Measurements from ENCODE around the gene PLTP. TPM values are rescaled to one million over a fixed set of nuclear protein-coding genes. Genes with fewer than 3 reads are reported as not detected.
A peak's percentile ranks its signal among the peaks of the same experiment; 100 is the strongest.

Gene PLTP
- total RNA-seq, 4 donors from 2014 or later, result 37.4 to 114 (median 83.2) TPM

GRCh38 chr20:45888681-45889080 is 23.3 kb downstream of the PLTP start:
- WGBS, 2 donors, result 80 to 91% methylated on average over 3 of the region's 3 CpGs
- no peak for DNase-seq (ENCODE audit: low spot score in 2 of 2)
- no peak overlapping the region for H3K4me3 ChIP-seq (ENCODE audit: low read depth, poor library complexity, severe bottlenecking)
- intact Hi-C loops (cut with DNase I; ENCODE audit: low total_unique reads), result no loop called here
- TF ChIP-seq POLR2A (IDR thresholded peaks at IDR 0.05) (no peak), CTCF (IDR thresholded peaks at IDR 0.05) (no peak)

- WGBS, 2 donors, result 89 to 94% methylated on average over 8 of the region's 8 CpGs
- TF ChIP-seq CTCF (IDR thresholded peaks at IDR 0.05), result no peak
- TF ChIP-seq POLR2A (IDR thresholded peaks at IDR 0.05), result no peak
- intact Hi-C loops (cut with DNase I; ENCODE audit: low total_unique reads), result no loop called here
- no peak for DNase-seq (ENCODE audit: low spot score in 2 of 2)
- no peak within 1 kb of the TSS for H3K4me3 ChIP-seq (ENCODE audit: low read depth, poor library complexity, severe bottlenecking)
Observed at GRCh38 chr20:45887346-45887715, 24.6 kb downstream of the PLTP start, which contains the start of gene SPATA25. SPATA25 (minus strand) TSS chr20:45887622; CDS start chr20:45887590, 32 bp downstream.

- no peak for DNase-seq (ENCODE audit: low spot score in 2 of 2)
- H3K4me3 ChIP-seq (ENCODE audit: low read depth, poor library complexity, severe bottlenecking), result no peak overlapping the region
- intact Hi-C loops (cut with DNase I; ENCODE audit: low total_unique reads), result no loop called here
- WGBS, 2 donors, result 86 to 91% methylated on average over 13 to 15 of the region's 19 CpGs
- no peak for TF ChIP-seq POLR2A (IDR thresholded peaks at IDR 0.05)
- no peak for TF ChIP-seq CTCF (IDR thresholded peaks at IDR 0.05)
Observed at GRCh38 chr20:45886590-45887345, 25.2 kb downstream of the PLTP start.

GRCh38 chr20:45883100-45883469 is 28.9 kb downstream of the PLTP start:
- TF ChIP-seq POLR2A (IDR thresholded peaks at IDR 0.05), result no peak
- H3K4me3 ChIP-seq (ENCODE audit: low read depth, poor library complexity, severe bottlenecking), result no peak overlapping the region
- no peak for DNase-seq (ENCODE audit: low spot score in 2 of 2)
- intact Hi-C loops (cut with DNase I; ENCODE audit: low total_unique reads), result no loop called here
- 76 to 82% methylated on average over 9 of the region's 9 CpGs for WGBS, 2 donors

GRCh38 chr20:45882469-45883099 is 29.4 kb downstream of the PLTP start:
- no peak for DNase-seq (ENCODE audit: low spot score in 2 of 2)
- H3K4me3 ChIP-seq (ENCODE audit: low read depth, poor library complexity, severe bottlenecking), result no peak overlapping the region
- WGBS, 2 donors, result 74 to 89% methylated on average over 4 of the region's 4 CpGs
- intact Hi-C loops (cut with DNase I; ENCODE audit: low total_unique reads), result no loop called here
- TF ChIP-seq POLR2A (IDR thresholded peaks at IDR 0.05) (no peak), CTCF (IDR thresholded peaks at IDR 0.05) (no peak)

- WGBS, 2 donors, result 1% methylated on average over 23 of the region's 23 CpGs
- intact Hi-C loops (cut with DNase I; ENCODE audit: low total_unique reads), result no loop called here
- TF ChIP-seq CTCF (IDR thresholded peaks at IDR 0.05), result peak in 1 of 3 donors; percentile 21
- TF ChIP-seq POLR2A (IDR thresholded peaks at IDR 0.05), result no peak
- peak within 1 kb of the TSS; percentile 41 for H3K4me3 ChIP-seq (ENCODE audit: low read depth, poor library complexity, severe bottlenecking)
- DNase-seq (ENCODE audit: low spot score in 2 of 2), result peak; percentile 100
Observed at GRCh38 chr20:45880988-45881788, 30.8 kb downstream of the PLTP start, which contains the start of gene ZSWIM1. ZSWIM1 (plus strand) TSS chr20:45881227; CDS start chr20:45882593, 1,366 bp downstream.
